ENCODE data around the gene ANO6.

DNA sequence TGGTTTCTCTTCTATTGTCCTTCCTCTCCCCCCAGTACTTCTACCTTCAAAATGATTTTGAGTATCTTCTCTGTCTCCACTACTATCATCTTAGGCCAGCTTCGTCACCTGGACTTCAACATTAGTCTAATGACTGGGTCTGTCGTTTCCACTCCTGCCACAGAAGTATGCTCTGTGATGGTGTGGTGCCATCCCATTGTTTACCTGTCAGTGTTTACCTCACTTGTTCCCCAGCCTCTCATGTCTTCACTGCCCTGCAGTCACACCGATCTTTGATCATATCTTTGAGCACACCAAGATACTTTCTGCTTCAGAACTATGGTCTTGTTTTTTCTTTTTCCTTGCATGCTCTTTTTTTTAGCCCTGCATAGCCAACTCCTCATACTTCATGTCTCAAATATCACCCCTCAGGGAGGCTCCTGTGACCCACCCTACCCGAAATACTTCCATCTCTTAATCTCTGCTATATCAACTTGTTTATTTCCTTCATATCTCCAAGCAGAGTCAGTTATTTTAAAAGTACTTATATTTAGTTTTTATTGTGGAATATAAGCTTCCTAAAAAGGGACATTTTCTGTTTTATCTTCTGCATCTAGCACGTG is 60.4 kb downstream of the ANO6 start:
- TF ChIP-seq, protein P1, sequence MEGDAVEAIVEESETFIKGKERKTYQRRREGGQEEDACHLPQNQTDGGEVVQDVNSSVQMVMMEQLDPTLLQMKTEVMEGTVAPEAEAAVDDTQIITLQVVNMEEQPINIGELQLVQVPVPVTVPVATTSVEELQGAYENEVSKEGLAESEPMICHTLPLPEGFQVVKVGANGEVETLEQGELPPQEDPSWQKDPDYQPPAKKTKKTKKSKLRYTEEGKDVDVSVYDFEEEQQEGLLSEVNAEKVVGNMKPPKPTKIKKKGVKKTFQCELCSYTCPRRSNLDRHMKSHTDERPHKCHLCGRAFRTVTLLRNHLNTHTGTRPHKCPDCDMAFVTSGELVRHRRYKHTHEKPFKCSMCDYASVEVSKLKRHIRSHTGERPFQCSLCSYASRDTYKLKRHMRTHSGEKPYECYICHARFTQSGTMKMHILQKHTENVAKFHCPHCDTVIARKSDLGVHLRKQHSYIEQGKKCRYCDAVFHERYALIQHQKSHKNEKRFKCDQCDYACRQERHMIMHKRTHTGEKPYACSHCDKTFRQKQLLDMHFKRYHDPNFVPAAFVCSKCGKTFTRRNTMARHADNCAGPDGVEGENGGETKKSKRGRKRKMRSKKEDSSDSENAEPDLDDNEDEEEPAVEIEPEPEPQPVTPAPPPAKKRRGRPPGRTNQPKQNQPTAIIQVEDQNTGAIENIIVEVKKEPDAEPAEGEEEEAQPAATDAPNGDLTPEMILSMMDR (conservative IDR thresholded peaks at IDR 0.05; ENCODE audit: low read depth, low read length): no peak
- TF ChIP-seq EZH2 (IDR thresholded peaks at IDR 0.05; ENCODE audit: borderline replicate concordance, low read depth, low read length, poor library complexity, severe bottlenecking): no peak
